ENCODE results near the gene CCDC88B. TPM values are rescaled to one million over a fixed set of nuclear protein-coding genes. Genes with fewer than 3 reads are reported as not detected.

Gene CCDC88B
- total and polyA plus RNA-seq, 2 experiments from 2014 or later = 6.8 to 12.1 TPM

DNA sequence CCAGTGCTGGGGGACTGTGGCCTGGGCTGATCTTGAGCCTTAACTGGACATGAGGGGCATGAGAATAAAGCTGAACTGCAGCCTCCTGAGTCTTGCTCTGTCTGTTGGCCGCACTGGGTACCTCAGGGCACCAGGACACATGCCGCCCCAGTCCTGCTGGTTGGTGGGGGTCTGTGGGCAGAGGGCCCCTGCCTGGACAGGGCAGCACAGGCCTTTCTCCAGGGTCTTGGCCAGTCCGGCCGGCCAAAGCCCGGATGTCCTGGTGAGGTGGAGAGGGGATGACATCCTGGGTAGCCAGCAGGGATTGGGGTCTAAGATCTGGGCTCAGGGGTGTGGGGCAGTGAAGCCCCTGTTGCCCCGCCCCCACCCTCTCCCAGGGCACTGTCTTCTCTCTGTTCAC is 17.4 kb downstream of the CCDC88B start:
- H3F3A ChIP-seq (replicated peaks; ENCODE audit: low read depth) = 0 out of 2 replicates have a peak, but pooled peaks cover 13% of the 10 kb centered on the region
- H3K79me2 ChIP-seq (replicated peaks; ENCODE audit: insufficient read depth) = no peaks in the 10 kb centered on the region
- H3K27ac ChIP-seq (ENCODE audit: low read depth) = no peak overlapping the region
- Mint-ChIP-seq H3K36me3 (ENCODE audit: low read depth) (peaks cover 7% of the 10 kb centered on the region), H3K27me3 (ENCODE audit: insufficient read depth, low read depth, poor library complexity) (peaks cover 18% of the 10 kb centered on the region), H3K27ac (no peak overlapping the region), H3K9me3 (no peaks in the 10 kb centered on the region), H3K4me1 (peaks cover 29% of the 10 kb centered on the region), H3K4me3 (no peak overlapping the region)
- H3K27me3 ChIP-seq (ENCODE audit: insufficient read depth) = peaks cover 14% of the 10 kb centered on the region; the same call in 1 of the 2 replicates
- DNase-seq (ENCODE audit: low spot score) (no peak), ATAC-seq (no peak)
- H3K4me3 ChIP-seq = no peak overlapping the region
- H3K4me2 ChIP-seq = no peak overlapping the region
- no peaks in the 10 kb centered on the region for H3K9me2 ChIP-seq (ENCODE audit: insufficient read depth)
- peaks cover 17% of the 10 kb centered on the region; the same call in 1 of the 2 replicates for H3K4me1 ChIP-seq (ENCODE audit: insufficient read depth)
- no peaks in the 10 kb centered on the region for H3K36me3 ChIP-seq (ENCODE audit: insufficient read depth)
- TF ChIP-seq ZNF331 (CRISPR knock-in tag; IDR thresholded peaks at IDR 0.05; ENCODE audit: low read depth) (no peak), EZH2phosphoT487 (IDR thresholded peaks at IDR 0.05; ENCODE audit: unreplicated experiment) (no peak), ZNF114 (CRISPR knock-in tag; IDR thresholded peaks at IDR 0.05) (no peak), NANOG (IDR thresholded peaks at IDR 0.05; ENCODE audit: borderline replicate concordance) (no peak), EZH2 (IDR thresholded peaks at IDR 0.05; ENCODE audit: low read depth, unreplicated experiment) (no peak)
- TF ChIP-seq, protein P1, sequence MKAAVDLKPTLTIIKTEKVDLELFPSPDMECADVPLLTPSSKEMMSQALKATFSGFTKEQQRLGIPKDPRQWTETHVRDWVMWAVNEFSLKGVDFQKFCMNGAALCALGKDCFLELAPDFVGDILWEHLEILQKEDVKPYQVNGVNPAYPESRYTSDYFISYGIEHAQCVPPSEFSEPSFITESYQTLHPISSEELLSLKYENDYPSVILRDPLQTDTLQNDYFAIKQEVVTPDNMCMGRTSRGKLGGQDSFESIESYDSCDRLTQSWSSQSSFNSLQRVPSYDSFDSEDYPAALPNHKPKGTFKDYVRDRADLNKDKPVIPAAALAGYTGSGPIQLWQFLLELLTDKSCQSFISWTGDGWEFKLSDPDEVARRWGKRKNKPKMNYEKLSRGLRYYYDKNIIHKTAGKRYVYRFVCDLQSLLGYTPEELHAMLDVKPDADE (IDR thresholded peaks at IDR 0.05) = no peak
- TF ChIP-seq, protein P2, sequence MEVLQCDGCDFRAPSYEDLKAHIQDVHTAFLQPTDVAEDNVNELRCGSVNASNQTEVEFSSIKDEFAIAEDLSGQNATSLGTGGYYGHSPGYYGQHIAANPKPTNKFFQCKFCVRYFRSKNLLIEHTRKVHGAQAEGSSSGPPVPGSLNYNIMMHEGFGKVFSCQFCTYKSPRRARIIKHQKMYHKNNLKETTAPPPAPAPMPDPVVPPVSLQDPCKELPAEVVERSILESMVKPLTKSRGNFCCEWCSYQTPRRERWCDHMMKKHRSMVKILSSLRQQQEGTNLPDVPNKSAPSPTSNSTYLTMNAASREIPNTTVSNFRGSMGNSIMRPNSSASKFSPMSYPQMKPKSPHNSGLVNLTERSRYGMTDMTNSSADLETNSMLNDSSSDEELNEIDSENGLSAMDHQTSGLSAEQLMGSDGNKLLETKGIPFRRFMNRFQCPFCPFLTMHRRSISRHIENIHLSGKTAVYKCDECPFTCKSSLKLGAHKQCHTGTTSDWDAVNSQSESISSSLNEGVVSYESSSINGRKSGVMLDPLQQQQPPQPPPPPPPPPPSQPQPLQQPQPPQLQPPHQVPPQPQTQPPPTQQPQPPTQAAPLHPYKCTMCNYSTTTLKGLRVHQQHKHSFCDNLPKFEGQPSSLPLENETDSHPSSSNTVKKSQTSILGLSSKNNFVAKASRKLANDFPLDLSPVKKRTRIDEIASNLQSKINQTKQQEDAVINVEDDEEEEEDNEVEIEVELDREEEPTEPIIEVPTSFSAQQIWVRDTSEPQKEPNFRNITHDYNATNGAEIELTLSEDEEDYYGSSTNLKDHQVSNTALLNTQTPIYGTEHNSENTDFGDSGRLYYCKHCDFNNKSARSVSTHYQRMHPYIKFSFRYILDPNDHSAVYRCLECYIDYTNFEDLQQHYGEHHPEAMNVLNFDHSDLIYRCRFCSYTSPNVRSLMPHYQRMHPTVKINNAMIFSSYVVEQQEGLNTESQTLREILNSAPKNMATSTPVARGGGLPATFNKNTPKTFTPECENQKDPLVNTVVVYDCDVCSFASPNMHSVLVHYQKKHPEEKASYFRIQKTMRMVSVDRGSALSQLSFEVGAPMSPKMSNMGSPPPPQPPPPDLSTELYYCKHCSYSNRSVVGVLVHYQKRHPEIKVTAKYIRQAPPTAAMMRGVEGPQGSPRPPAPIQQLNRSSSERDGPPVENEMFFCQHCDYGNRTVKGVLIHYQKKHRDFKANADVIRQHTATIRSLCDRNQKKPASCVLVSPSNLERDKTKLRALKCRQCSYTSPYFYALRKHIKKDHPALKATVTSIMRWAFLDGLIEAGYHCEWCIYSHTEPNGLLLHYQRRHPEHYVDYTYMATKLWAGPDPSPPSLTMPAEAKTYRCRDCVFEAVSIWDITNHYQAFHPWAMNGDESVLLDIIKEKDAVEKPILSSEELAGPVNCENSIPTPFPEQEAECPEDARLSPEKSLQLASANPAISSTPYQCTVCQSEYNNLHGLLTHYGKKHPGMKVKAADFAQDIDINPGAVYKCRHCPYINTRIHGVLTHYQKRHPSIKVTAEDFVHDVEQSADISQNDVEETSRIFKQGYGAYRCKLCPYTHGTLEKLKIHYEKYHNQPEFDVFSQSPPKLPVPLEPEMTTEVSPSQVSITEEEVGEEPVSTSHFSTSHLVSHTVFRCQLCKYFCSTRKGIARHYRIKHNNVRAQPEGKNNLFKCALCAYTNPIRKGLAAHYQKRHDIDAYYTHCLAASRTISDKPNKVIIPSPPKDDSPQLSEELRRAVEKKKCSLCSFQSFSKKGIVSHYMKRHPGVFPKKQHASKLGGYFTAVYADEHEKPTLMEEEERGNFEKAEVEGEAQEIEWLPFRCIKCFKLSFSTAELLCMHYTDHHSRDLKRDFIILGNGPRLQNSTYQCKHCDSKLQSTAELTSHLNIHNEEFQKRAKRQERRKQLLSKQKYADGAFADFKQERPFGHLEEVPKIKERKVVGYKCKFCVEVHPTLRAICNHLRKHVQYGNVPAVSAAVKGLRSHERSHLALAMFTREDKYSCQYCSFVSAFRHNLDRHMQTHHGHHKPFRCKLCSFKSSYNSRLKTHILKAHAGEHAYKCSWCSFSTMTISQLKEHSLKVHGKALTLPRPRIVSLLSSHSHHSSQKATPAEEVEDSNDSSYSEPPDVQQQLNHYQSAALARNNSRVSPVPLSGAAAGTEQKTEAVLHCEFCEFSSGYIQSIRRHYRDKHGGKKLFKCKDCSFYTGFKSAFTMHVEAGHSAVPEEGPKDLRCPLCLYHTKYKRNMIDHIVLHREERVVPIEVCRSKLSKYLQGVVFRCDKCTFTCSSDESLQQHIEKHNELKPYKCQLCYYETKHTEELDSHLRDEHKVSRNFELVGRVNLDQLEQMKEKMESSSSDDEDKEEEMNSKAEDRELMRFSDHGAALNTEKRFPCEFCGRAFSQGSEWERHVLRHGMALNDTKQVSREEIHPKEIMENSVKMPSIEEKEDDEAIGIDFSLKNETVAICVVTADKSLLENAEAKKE (CRISPR knock-in tag; IDR thresholded peaks at IDR 0.05) = no peak
- no peak overlapping the region for H2AFZ ChIP-seq
- no peaks in the 10 kb centered on the region for H4K20me1 ChIP-seq (replicated peaks; ENCODE audit: insufficient read depth)
